ENCODE results near the gene CROCC2. TPM values are rescaled to one million over a fixed set of nuclear protein-coding genes. Genes with fewer than 3 reads are reported as not detected.

Gene CROCC2
- total RNA-seq, 2 experiments from 2014 or later = not detected

- H3K4me3 Mint-ChIP-seq = peak overlapping the region; percentile 73
- H3K27me3 Mint-ChIP-seq (ENCODE audit: low read depth) = no peaks in the 10 kb centered on the region
- peak overlapping the region; percentile 69 for H3K27ac Mint-ChIP-seq
- peaks cover 13% of the 10 kb centered on the region for H3K4me1 Mint-ChIP-seq (ENCODE audit: low read depth)
- no peak for ATAC-seq
- no peaks in the 10 kb centered on the region for H3K36me3 Mint-ChIP-seq (ENCODE audit: low read depth)
- CTCF ChIA-PET = interaction anchor here (1.4 kb wide), 1 partner anchor 41 kb away, joined by 3 read pairs; no protein-coding TSS in a partner anchor
- POLR2A ChIA-PET = interaction anchor here (1.2 kb wide), 1 partner anchor 28 kb away, joined by 3 read pairs; no protein-coding TSS in a partner anchor
- no peak for DNase-seq
- H3K9me3 Mint-ChIP-seq (ENCODE audit: insufficient read depth) = no peaks in the 10 kb centered on the region
Measured at GRCh38 chr2:241037498-241037897, 131.4 kb downstream of the CROCC2 start.

- ATAC-seq = no peak
- no peak for DNase-seq
- ChIA-PET POLR2A (interaction anchor here (1.2 kb wide), 1 partner anchor 29 kb away, joined by 3 read pairs; no protein-coding TSS in a partner anchor), CTCF (interaction anchor here (1.4 kb wide), 1 partner anchor 40 kb away, joined by 3 read pairs; no protein-coding TSS in a partner anchor)
- Mint-ChIP-seq H3K4me1 (ENCODE audit: low read depth) (peaks cover 13% of the 10 kb centered on the region), H3K4me3 (no peak overlapping the region), H3K9me3 (ENCODE audit: insufficient read depth) (no peaks in the 10 kb centered on the region), H3K36me3 (ENCODE audit: low read depth) (no peaks in the 10 kb centered on the region), H3K27ac (no peak overlapping the region), H3K27me3 (ENCODE audit: low read depth) (peaks cover 2% of the 10 kb centered on the region)
Measured at GRCh38 chr2:241038374-241039180, 132.4 kb downstream of the CROCC2 start.

- no peak for ATAC-seq
- H3K27ac Mint-ChIP-seq = no peak overlapping the region
- peaks cover 13% of the 10 kb centered on the region for H3K4me1 Mint-ChIP-seq (ENCODE audit: low read depth)
- peaks cover 2% of the 10 kb centered on the region for H3K27me3 Mint-ChIP-seq (ENCODE audit: low read depth)
- DNase-seq = no peak
- no peak overlapping the region for H3K4me3 Mint-ChIP-seq
- ChIA-PET CTCF (no interaction called here), POLR2A (no interaction called here)
- no peaks in the 10 kb centered on the region for H3K36me3 Mint-ChIP-seq (ENCODE audit: low read depth)
- H3K9me3 Mint-ChIP-seq (ENCODE audit: insufficient read depth) = no peaks in the 10 kb centered on the region
Measured at GRCh38 chr2:241039416-241039815, 133.3 kb downstream of the CROCC2 start.

- ChIA-PET CTCF (no interaction called here), POLR2A (no interaction called here)
- peaks cover 2% of the 10 kb centered on the region for H3K27me3 Mint-ChIP-seq (ENCODE audit: low read depth)
- H3K36me3 Mint-ChIP-seq (ENCODE audit: low read depth) = no peaks in the 10 kb centered on the region
- ATAC-seq (no peak), DNase-seq (no peak)
- no peak overlapping the region for H3K27ac Mint-ChIP-seq
- peaks cover 13% of the 10 kb centered on the region for H3K4me1 Mint-ChIP-seq (ENCODE audit: low read depth)
- H3K9me3 Mint-ChIP-seq (ENCODE audit: insufficient read depth) = no peaks in the 10 kb centered on the region
- no peak overlapping the region for H3K4me3 Mint-ChIP-seq
Measured at GRCh38 chr2:241040081-241040803, 134.1 kb downstream of the CROCC2 start.

GRCh38 chr2:241041589-241042158 is 135.5 kb downstream of the CROCC2 start:
- Mint-ChIP-seq H3K4me1 (ENCODE audit: low read depth) (peaks cover 13% of the 10 kb centered on the region), H3K9me3 (ENCODE audit: insufficient read depth) (no peaks in the 10 kb centered on the region), H3K36me3 (ENCODE audit: low read depth) (no peaks in the 10 kb centered on the region), H3K27me3 (ENCODE audit: low read depth) (peaks cover 2% of the 10 kb centered on the region), H3K4me3 (no peak overlapping the region), H3K27ac (no peak overlapping the region)
- ChIA-PET POLR2A (interaction anchor here (0.6 kb wide), 1 partner anchor 238 kb away, joined by 3 read pairs; no protein-coding TSS in a partner anchor), CTCF (no interaction called here)
- peak; percentile 14 for DNase-seq
- no peak for ATAC-seq

Other genes with a start within 250 kb of the CROCC2 start
- not detected for gene AQP12B, start 223.5 kb upstream of the CROCC2 start, total RNA-seq
- not detected for gene AQP12A, start 214.5 kb upstream of the CROCC2 start, total RNA-seq
- gene KIF1A, start 86.1 kb upstream of the CROCC2 start, total RNA-seq = 1 to 10 TPM in 1 of 2 experiments, under 1 TPM in 1; 0.81 to 1.5 TPM
- gene AGXT, start 37.5 kb upstream of the CROCC2 start, total RNA-seq = not detected
- gene MAB21L4, start 10.2 kb upstream of the CROCC2 start, total RNA-seq = not detected
- 1 to 10 TPM; 3.4 to 3.5 TPM for gene SNED1, start 92.3 kb downstream of the CROCC2 start, total RNA-seq
- gene MTERF4, start 196.0 kb downstream of the CROCC2 start, total RNA-seq = 10 to 100 TPM; 24.1 to 26.3 TPM
- 10 to 100 TPM; 46.7 to 52.4 TPM for gene PASK, start 243.1 kb downstream of the CROCC2 start, total RNA-seq
- gene PPP1R7, start 244.1 kb downstream of the CROCC2 start, total RNA-seq = 10 to 100 TPM; 90.8 to 97.2 TPM

Measured in activated CD8-positive, alpha-beta T cell treated with anti-CD3 and anti-CD28 coated beads, Interleukin-2, amount 10 ng/mL, durations not matched to agents 7 days and 5 days (primary cell).